ENCODE results near the gene VPS37C.

The VPS37C gene

GRCh38 chr11:61092280-61092766 is 68.9 kb downstream of the VPS37C start:
- DNase-seq (ENCODE audit: low read depth) = no peak
- TF ChIP-seq CTCF (IDR thresholded peaks at IDR 0.05; ENCODE audit: control insufficient read depth, insufficient read depth, low read depth, low read length, missing control alignments) = no peak
- H3K4me3 ChIP-seq (ENCODE audit: control insufficient read depth, low read depth, low read length) = no peak overlapping the region

GRCh38 chr11:61091373-61092279 is 69.6 kb downstream of the VPS37C start:
- H3K4me3 ChIP-seq (ENCODE audit: control insufficient read depth, low read depth, low read length) = no peak overlapping the region
- TF ChIP-seq CTCF (IDR thresholded peaks at IDR 0.05; ENCODE audit: control insufficient read depth, insufficient read depth, low read depth, low read length, missing control alignments) = no peak
- DNase-seq (ENCODE audit: low read depth) = no peak

- TF ChIP-seq CTCF (IDR thresholded peaks at IDR 0.05; ENCODE audit: control insufficient read depth, insufficient read depth, low read depth, low read length, missing control alignments) = no peak
- no peak for DNase-seq (ENCODE audit: low read depth)
- no peak overlapping the region for H3K4me3 ChIP-seq (ENCODE audit: control insufficient read depth, low read depth, low read length)
Measured at GRCh38 chr11:61090982-61091372, 70.2 kb downstream of the VPS37C start.

GRCh38 chr11:61090521-61090920 is 70.7 kb downstream of the VPS37C start:
- no peak for DNase-seq (ENCODE audit: low read depth)
- H3K4me3 ChIP-seq (ENCODE audit: control insufficient read depth, low read depth, low read length) = no peak overlapping the region
- no peak for TF ChIP-seq CTCF (IDR thresholded peaks at IDR 0.05; ENCODE audit: control insufficient read depth, insufficient read depth, low read depth, low read length, missing control alignments)

- TF ChIP-seq CTCF (IDR thresholded peaks at IDR 0.05; ENCODE audit: control insufficient read depth, insufficient read depth, low read depth, low read length, missing control alignments) = no peak
- H3K4me3 ChIP-seq (ENCODE audit: control insufficient read depth, low read depth, low read length) = no peak overlapping the region
- no peak for DNase-seq (ENCODE audit: low read depth)
Measured at GRCh38 chr11:61089806-61090491, 71.3 kb downstream of the VPS37C start.

- no peak overlapping the region for H3K4me3 ChIP-seq (ENCODE audit: control insufficient read depth, low read depth, low read length)
- TF ChIP-seq CTCF (IDR thresholded peaks at IDR 0.05; ENCODE audit: control insufficient read depth, insufficient read depth, low read depth, low read length, missing control alignments) = no peak
- no peak for DNase-seq (ENCODE audit: low read depth)
Measured at GRCh38 chr11:61087426-61088119, 73.7 kb downstream of the VPS37C start.

Measured in AG09309 (cell line).